ENCODE results near the gene PRKG1. TPM values are rescaled to one million over a fixed set of nuclear protein-coding genes. Genes with fewer than 3 reads are reported as not detected.

Gene PRKG1
- total RNA-seq, 5 donors from 2014 or later (not counting 1 experiment from before 2014, with no cell fraction given), result 0.03 to 0.26 (median 0.19) TPM; not detected in 1

DNA sequence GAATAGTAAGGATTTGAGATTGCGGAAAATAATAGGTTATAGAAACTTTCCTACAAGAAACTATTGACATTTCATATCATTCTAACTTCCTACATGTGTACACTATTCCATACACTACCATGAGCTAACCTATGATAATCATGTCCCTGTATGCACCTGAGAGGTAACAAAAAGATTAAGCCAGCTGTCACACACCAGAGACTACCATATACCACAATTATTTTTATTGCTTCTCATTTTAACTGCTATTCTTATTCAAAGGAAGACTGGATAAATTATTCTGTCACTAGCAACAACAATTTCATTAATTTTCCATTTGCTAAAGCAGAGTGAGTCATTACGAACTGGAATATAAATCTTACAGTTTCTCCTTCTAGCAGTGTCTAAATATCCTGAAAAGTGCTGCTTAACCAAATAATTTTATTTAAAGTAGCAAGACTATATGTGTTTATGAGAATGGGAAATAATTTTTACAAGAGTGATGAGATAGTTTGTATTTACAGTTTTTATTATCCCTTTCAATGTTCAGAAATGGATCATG is 1004.2 kb downstream of the PRKG1 start:
- WGBS (ENCODE audit: insufficient coverage), result no CpG with 5 or more reads among the region's 2 CpGs
- CTCF ChIA-PET, result no interaction called here
- no peak overlapping the region for H3K27ac ChIP-seq (ENCODE audit: low read length)
- Mint-ChIP-seq H3K36me3 (no peaks in the 10 kb centered on the region), H3K4me3 (no peak overlapping the region), H3K4me1 (no peaks in the 10 kb centered on the region), H3K27me3 (no peaks in the 10 kb centered on the region), H3K9me3 (peaks cover 0 to 3% (median 0%) of the 10 kb centered on the region in 3 donors), H3K27ac (no peak overlapping the region)
- no peaks in the 10 kb centered on the region for H3K27me3 ChIP-seq (replicated peaks in 1 of 2; ENCODE audit: control insufficient read depth in 2 of 2, extremely low read depth in 1 of 2, insufficient read depth in 2 of 2, low read length in 1 of 2)
- H3K9me3 ChIP-seq, result no peaks in the 10 kb centered on the region
- ATAC-seq (replicated peaks in 1 of 4) (no peak), DNase-seq (no peak)
- no peaks in the 10 kb centered on the region for H3K4me1 ChIP-seq (ENCODE audit: control insufficient read depth in 1 of 2, extremely low read depth in 1 of 2, insufficient read depth in 2 of 2, low read length in 2 of 2)
- H3K4me3 ChIP-seq (ENCODE audit: control insufficient read depth in 1 of 2, extremely low read depth in 1 of 2, low read length in 1 of 2), result no peak overlapping the region
- POLR2A ChIA-PET, result no interaction called here
- no peaks in the 10 kb centered on the region for H3K36me3 ChIP-seq (ENCODE audit: control insufficient read depth in 2 of 2, extremely low read depth in 1 of 2, insufficient read depth in 1 of 2, low read length in 1 of 2)

DNA sequence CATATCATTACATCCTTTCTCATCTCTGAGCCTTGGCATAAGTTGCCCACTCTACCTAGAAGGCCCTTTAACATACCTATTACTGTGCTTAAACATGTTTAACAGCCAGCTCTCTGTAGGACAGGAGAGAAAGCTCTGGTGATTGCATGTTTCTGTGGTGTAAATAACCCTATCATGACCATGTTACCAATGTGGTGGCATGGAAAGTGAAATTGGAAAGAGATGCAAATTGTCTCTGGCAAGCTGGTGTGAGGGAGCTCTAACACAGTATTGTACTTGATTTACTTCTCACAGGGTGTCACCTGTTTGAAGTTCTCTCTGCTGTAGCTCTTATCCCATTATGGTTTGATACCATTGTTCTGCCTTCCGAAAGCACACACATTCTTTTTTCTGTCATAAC is 1008.0 kb downstream of the PRKG1 start:
- no CpG with 5 or more reads among the region's 1 CpG for WGBS (ENCODE audit: insufficient coverage)
- H3K4me1 Mint-ChIP-seq, result no peaks in the 10 kb centered on the region
- DNase-seq, result no peak
- H3K36me3 Mint-ChIP-seq, result no peaks in the 10 kb centered on the region
- no peaks in the 10 kb centered on the region for H3K27me3 Mint-ChIP-seq
- H3K27ac ChIP-seq (ENCODE audit: low read length), result no peak overlapping the region
- ChIA-PET POLR2A (no interaction called here), CTCF (no interaction called here)
- no peak overlapping the region for H3K4me3 ChIP-seq (ENCODE audit: control insufficient read depth in 1 of 2, extremely low read depth in 1 of 2, low read length in 1 of 2)
- H3K27me3 ChIP-seq (replicated peaks in 1 of 2; ENCODE audit: control insufficient read depth in 2 of 2, extremely low read depth in 1 of 2, insufficient read depth in 2 of 2, low read length in 1 of 2), result no peaks in the 10 kb centered on the region
- no peaks in the 10 kb centered on the region for H3K9me3 ChIP-seq
- no peaks in the 10 kb centered on the region for H3K4me1 ChIP-seq (ENCODE audit: control insufficient read depth in 1 of 2, extremely low read depth in 1 of 2, insufficient read depth in 2 of 2, low read length in 2 of 2)
- no peaks in the 10 kb centered on the region for H3K36me3 ChIP-seq (ENCODE audit: control insufficient read depth in 2 of 2, extremely low read depth in 1 of 2, insufficient read depth in 1 of 2, low read length in 1 of 2)
- no peak overlapping the region for H3K27ac Mint-ChIP-seq
- H3K9me3 Mint-ChIP-seq, result peaks cover 0 to 3% (median 0%) of the 10 kb centered on the region in 3 donors
- ATAC-seq (replicated peaks in 1 of 4), result no peak
- no peak overlapping the region for H3K4me3 Mint-ChIP-seq

DNA sequence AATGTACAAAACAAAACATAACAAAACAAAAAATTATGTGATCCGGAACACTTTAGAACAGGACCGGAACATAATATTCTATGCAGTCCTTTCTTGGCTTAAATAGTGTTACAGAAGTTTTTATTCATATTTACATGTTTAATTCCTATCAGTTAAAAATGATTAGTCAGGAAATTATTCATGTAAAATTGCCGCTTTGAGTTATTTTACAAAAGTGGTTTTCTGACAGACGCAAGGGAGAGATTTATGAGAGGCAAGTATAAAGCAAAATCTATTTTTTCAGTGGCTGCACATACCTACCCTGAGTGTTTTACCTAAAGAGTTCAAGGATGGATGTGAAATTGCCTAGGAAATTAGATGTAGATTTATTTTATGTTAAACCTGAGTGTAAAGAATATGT is 1009.1 kb downstream of the PRKG1 start:
- H3K4me3 Mint-ChIP-seq, result no peak overlapping the region
- H3K4me1 ChIP-seq (ENCODE audit: control insufficient read depth in 1 of 2, extremely low read depth in 1 of 2, insufficient read depth in 2 of 2, low read length in 2 of 2), result no peaks in the 10 kb centered on the region
- DNase-seq, result no peak

DNA sequence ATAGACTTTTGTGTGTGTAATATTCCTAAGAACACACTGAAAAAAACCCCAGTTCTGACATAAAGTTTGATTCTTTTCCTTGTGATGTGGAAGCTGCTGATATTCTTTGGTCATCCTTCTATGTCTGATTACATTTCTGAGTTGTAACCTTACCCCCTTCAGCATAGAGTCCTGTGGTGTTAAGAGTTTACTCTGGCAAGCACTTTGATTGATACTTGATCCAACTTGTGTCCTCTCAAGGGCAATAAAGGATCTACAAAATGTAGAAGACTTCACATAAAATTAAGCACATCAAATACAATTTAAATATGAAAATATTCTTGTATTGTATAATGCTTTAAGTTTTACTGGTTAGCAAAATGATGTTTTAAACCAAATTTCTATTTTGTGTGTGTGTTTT is 1018.1 kb downstream of the PRKG1 start:
- ATAC-seq (replicated peaks in 1 of 4) (no peak), DNase-seq (no peak)
- no peaks in the 10 kb centered on the region for H3K36me3 Mint-ChIP-seq
- POLR2A ChIA-PET, result no interaction called here
- peaks cover 0 to 3% (median 0%) of the 10 kb centered on the region in 3 donors for H3K9me3 Mint-ChIP-seq
- no peaks in the 10 kb centered on the region for H3K27me3 ChIP-seq (replicated peaks in 1 of 2; ENCODE audit: control insufficient read depth in 2 of 2, extremely low read depth in 1 of 2, insufficient read depth in 2 of 2, low read length in 1 of 2)
- H3K4me1 Mint-ChIP-seq, result no peaks in the 10 kb centered on the region
- no peak overlapping the region for H3K27ac Mint-ChIP-seq
- H3K4me3 ChIP-seq (ENCODE audit: control insufficient read depth in 1 of 2, extremely low read depth in 1 of 2, low read length in 1 of 2), result no peak overlapping the region
- no peak overlapping the region for H3K4me3 Mint-ChIP-seq
- H3K36me3 ChIP-seq (ENCODE audit: control insufficient read depth in 2 of 2, extremely low read depth in 1 of 2, insufficient read depth in 1 of 2, low read length in 1 of 2), result no peaks in the 10 kb centered on the region
- H3K27ac ChIP-seq (ENCODE audit: low read length), result no peak overlapping the region
- no peaks in the 10 kb centered on the region for H3K9me3 ChIP-seq
- CTCF ChIA-PET, result no interaction called here
- no peaks in the 10 kb centered on the region for H3K4me1 ChIP-seq (ENCODE audit: control insufficient read depth in 1 of 2, extremely low read depth in 1 of 2, insufficient read depth in 2 of 2, low read length in 2 of 2)
- H3K27me3 Mint-ChIP-seq, result no peaks in the 10 kb centered on the region

More for the DNA sequence above, 1009.1 kb downstream of the PRKG1 start:
- Mint-ChIP-seq H3K4me1 (no peaks in the 10 kb centered on the region), H3K27ac (no peak overlapping the region), H3K36me3 (no peaks in the 10 kb centered on the region), H3K9me3 (peaks cover 0 to 3% (median 0%) of the 10 kb centered on the region in 3 donors), H3K27me3 (no peaks in the 10 kb centered on the region)
- ATAC-seq (replicated peaks in 1 of 4), result no peak
- H3K9me3 ChIP-seq, result no peaks in the 10 kb centered on the region
- ChIA-PET CTCF (no interaction called here), POLR2A (no interaction called here)
- no peaks in the 10 kb centered on the region for H3K36me3 ChIP-seq (ENCODE audit: control insufficient read depth in 2 of 2, extremely low read depth in 1 of 2, insufficient read depth in 1 of 2, low read length in 1 of 2)
- WGBS (ENCODE audit: insufficient coverage), result no CpG with 5 or more reads among the region's 4 CpGs
- H3K4me3 ChIP-seq (ENCODE audit: control insufficient read depth in 1 of 2, extremely low read depth in 1 of 2, low read length in 1 of 2), result no peak overlapping the region
- no peaks in the 10 kb centered on the region for H3K27me3 ChIP-seq (replicated peaks in 1 of 2; ENCODE audit: control insufficient read depth in 2 of 2, extremely low read depth in 1 of 2, insufficient read depth in 2 of 2, low read length in 1 of 2)
- no peak overlapping the region for H3K27ac ChIP-seq (ENCODE audit: low read length)

DNA sequence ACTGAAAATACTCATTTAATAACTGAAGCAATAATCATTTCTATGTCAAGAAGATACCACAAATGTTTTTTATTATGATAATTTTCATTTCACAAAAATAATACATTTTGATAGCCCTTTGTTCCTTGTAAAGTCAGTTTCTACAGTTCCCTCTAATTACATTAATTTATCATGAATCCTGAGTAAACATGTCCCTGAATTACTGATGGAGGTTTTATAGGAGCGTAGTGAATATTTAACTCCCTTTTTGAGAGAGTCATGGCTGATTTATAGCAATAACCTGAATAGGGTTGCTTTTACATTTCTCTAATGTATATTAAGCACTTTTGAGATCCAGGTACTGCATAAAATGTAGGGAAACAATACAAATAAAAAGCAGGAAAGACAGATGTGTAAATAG is 1023.8 kb downstream of the PRKG1 start:
- Histone ChIP-seq H3K36me3 (ENCODE audit: control insufficient read depth in 2 of 2, extremely low read depth in 1 of 2, insufficient read depth in 1 of 2, low read length in 1 of 2) (no peaks in the 10 kb centered on the region), H3K27me3 (replicated peaks in 1 of 2; ENCODE audit: control insufficient read depth in 2 of 2, extremely low read depth in 1 of 2, insufficient read depth in 2 of 2, low read length in 1 of 2) (no peaks in the 10 kb centered on the region), H3K9me3 (no peaks in the 10 kb centered on the region), H3K27ac (ENCODE audit: low read length) (no peak overlapping the region), H3K4me3 (ENCODE audit: control insufficient read depth in 1 of 2, extremely low read depth in 1 of 2, low read length in 1 of 2) (no peak overlapping the region), H3K4me1 (ENCODE audit: control insufficient read depth in 1 of 2, extremely low read depth in 1 of 2, insufficient read depth in 2 of 2, low read length in 2 of 2) (no peaks in the 10 kb centered on the region)
- H3K4me3 Mint-ChIP-seq, result no peak overlapping the region
- no peak overlapping the region for H3K27ac Mint-ChIP-seq
- no peaks in the 10 kb centered on the region for H3K9me3 Mint-ChIP-seq
- CTCF ChIA-PET, result no interaction called here
- H3K27me3 Mint-ChIP-seq, result no peaks in the 10 kb centered on the region
- no peaks in the 10 kb centered on the region for H3K4me1 Mint-ChIP-seq
- WGBS (ENCODE audit: insufficient coverage), result no CpG with 5 or more reads among the region's 1 CpG
- POLR2A ChIA-PET, result no interaction called here
- H3K36me3 Mint-ChIP-seq, result no peaks in the 10 kb centered on the region
- ATAC-seq (replicated peaks in 1 of 4) (no peak), DNase-seq (no peak)

DNA sequence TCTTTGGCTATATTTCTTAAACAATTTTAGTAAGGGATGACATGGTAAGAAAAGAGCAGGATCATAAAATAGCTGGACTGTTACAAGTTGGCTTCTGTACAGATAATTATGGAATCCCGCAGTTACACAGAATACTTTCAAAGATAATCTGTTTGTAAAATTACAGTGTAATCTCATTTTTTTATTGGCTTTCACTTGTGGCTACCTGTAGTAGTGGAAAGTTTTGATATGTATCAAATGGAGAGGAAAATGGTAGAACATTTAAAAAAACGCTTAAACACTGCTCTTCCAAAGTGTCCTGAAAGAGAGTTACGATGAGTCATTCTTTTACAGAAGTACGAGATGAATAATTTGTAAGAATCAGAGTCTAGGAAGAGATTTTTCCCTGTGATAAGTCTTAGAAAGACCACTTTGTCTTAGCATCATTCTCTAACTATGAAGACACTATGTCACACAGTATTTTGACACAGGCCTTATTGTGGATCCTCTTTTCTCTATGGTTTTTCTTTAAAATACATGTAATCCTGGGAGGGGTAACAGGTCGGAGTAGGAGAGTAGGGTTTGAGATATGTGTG is 1024.8 kb downstream of the PRKG1 start:
- POLR2A ChIA-PET, result no interaction called here
- no peak overlapping the region for H3K27ac ChIP-seq (ENCODE audit: low read length)
- no peaks in the 10 kb centered on the region for H3K36me3 ChIP-seq (ENCODE audit: control insufficient read depth in 2 of 2, extremely low read depth in 1 of 2, insufficient read depth in 1 of 2, low read length in 1 of 2)
- no peaks in the 10 kb centered on the region for H3K36me3 Mint-ChIP-seq
- H3K9me3 Mint-ChIP-seq, result no peaks in the 10 kb centered on the region
- no peaks in the 10 kb centered on the region for H3K4me1 Mint-ChIP-seq
- H3K4me1 ChIP-seq (ENCODE audit: control insufficient read depth in 1 of 2, extremely low read depth in 1 of 2, insufficient read depth in 2 of 2, low read length in 2 of 2), result no peaks in the 10 kb centered on the region
- 100% methylated on average over 1 of the region's 5 CpGs for WGBS (ENCODE audit: insufficient coverage)
- no peak overlapping the region for H3K4me3 ChIP-seq (ENCODE audit: control insufficient read depth in 1 of 2, extremely low read depth in 1 of 2, low read length in 1 of 2)
- H3K27me3 ChIP-seq (replicated peaks in 1 of 2; ENCODE audit: control insufficient read depth in 2 of 2, extremely low read depth in 1 of 2, insufficient read depth in 2 of 2, low read length in 1 of 2), result no peaks in the 10 kb centered on the region
- no peak for ATAC-seq (replicated peaks in 1 of 4)
- CTCF ChIA-PET, result no interaction called here
- no peaks in the 10 kb centered on the region for H3K27me3 Mint-ChIP-seq
- no peak overlapping the region for H3K4me3 Mint-ChIP-seq
- DNase-seq, result no peak
- no peaks in the 10 kb centered on the region for H3K9me3 ChIP-seq
- H3K27ac Mint-ChIP-seq, result no peak overlapping the region

DNA sequence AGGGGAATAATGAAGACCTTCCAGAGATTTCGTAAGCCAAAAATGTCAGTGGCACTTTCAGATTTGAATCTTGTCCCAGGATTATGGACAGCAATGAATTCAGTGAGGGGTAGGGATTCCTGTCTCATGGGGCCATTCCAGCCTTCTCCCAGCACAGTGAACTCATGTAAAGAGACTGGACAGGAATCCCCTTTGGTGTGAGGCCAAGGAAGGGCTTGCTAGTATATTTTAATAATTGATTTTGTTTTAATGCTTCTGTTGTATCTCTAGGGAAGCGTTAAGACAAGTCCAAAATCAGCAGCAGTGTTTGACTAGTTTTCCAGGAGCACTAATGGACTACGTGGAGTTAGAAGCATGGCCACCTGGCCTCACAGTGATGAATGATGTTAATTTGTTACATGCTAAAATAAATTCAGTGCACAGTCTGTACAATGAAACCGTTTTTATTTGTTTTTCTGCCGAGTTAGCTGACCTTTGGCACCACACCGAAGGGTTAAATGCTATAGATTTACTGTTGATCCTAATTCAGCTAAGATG is 1025.8 kb downstream of the PRKG1 start:
- 76% methylated on average over 3 of the region's 6 CpGs for WGBS (ENCODE audit: insufficient coverage)
- Mint-ChIP-seq H3K4me1 (no peaks in the 10 kb centered on the region), H3K36me3 (no peaks in the 10 kb centered on the region), H3K27me3 (no peaks in the 10 kb centered on the region), H3K27ac (no peak overlapping the region), H3K4me3 (no peak overlapping the region), H3K9me3 (no peaks in the 10 kb centered on the region)
- ChIA-PET CTCF (no interaction called here), POLR2A (no interaction called here)
- H3K27me3 ChIP-seq (replicated peaks in 1 of 2; ENCODE audit: control insufficient read depth in 2 of 2, extremely low read depth in 1 of 2, insufficient read depth in 2 of 2, low read length in 1 of 2), result no peaks in the 10 kb centered on the region
- no peaks in the 10 kb centered on the region for H3K36me3 ChIP-seq (ENCODE audit: control insufficient read depth in 2 of 2, extremely low read depth in 1 of 2, insufficient read depth in 1 of 2, low read length in 1 of 2)
- H3K9me3 ChIP-seq, result no peaks in the 10 kb centered on the region
- ATAC-seq (replicated peaks in 1 of 4) (no peak), DNase-seq (no peak)
- H3K4me3 ChIP-seq (ENCODE audit: control insufficient read depth in 1 of 2, extremely low read depth in 1 of 2, low read length in 1 of 2), result no peak overlapping the region
- no peaks in the 10 kb centered on the region for H3K4me1 ChIP-seq (ENCODE audit: control insufficient read depth in 1 of 2, extremely low read depth in 1 of 2, insufficient read depth in 2 of 2, low read length in 2 of 2)
- H3K27ac ChIP-seq (ENCODE audit: low read length), result no peak overlapping the region
